Fibroblast of villous mesenchyme (primary cell): Measurements from ENCODE around the gene LSP1. TPM values are rescaled to one million over a fixed set of nuclear protein-coding genes. Genes with fewer than 3 reads are reported as not detected.
A peak's percentile ranks its signal among the peaks of the same experiment; 100 is the strongest.

Experiments
- DNase-seq: peaks from one replicate; pipeline ENCODE4 v3.0.0-alpha.2; 2010; ENCODE audit warnings: low read depth
- H3K4me3 ChIP-seq: 2 replicates; pipeline ENCODE4 v1.5.1; 2011; ENCODE audit warnings: low read depth, mild to moderate bottlenecking, low read length
- total RNA-seq: library from RNA; depleted of rRNA; stranded (reverse); fragments of >200 nt; gene quantifications from 2 replicates; pipeline ENCODE4 v1.2.3, GENCODE V29; 2012
- TF ChIP-seq, protein P1 (sequence below): IDR thresholded peaks from 2 replicates; pipeline ENCODE4 v1.5.1; 2012; ENCODE audit warnings: low read depth, mild to moderate bottlenecking, low read length; ENCODE audit not compliant: insufficient read depth

LSP1 gene
- total RNA-seq, 1 donor, result not detected

DNA sequence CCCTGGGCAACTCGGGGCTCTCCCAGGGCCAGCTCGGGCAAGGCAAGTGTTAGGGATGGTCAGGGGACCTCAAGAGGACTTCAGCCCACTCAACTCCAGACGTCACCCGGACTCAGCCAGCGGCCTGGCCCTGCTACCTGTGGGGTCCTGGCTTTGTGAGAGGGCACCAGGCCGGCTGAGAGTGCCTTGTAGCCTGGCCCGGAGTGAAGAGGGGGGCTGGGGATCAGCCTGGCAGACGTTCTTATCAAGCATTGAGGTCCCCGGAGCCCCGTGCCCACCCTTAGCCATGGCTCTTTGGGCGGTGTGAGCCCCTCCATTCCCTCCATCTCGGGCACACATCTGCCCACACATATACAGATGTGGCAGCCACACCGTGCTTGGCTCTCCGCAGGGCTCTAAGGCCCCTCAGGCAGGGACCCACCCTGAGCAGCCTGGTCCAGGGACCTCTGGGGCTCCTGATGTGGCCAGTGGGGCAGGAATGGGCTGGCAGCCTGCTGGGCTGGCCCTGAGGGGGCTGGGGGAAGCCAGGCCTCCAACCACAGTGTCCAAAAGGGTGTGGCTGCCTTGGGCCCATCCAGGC, 15.3 kb downstream of the LSP1 start:
- TF ChIP-seq, protein P1, sequence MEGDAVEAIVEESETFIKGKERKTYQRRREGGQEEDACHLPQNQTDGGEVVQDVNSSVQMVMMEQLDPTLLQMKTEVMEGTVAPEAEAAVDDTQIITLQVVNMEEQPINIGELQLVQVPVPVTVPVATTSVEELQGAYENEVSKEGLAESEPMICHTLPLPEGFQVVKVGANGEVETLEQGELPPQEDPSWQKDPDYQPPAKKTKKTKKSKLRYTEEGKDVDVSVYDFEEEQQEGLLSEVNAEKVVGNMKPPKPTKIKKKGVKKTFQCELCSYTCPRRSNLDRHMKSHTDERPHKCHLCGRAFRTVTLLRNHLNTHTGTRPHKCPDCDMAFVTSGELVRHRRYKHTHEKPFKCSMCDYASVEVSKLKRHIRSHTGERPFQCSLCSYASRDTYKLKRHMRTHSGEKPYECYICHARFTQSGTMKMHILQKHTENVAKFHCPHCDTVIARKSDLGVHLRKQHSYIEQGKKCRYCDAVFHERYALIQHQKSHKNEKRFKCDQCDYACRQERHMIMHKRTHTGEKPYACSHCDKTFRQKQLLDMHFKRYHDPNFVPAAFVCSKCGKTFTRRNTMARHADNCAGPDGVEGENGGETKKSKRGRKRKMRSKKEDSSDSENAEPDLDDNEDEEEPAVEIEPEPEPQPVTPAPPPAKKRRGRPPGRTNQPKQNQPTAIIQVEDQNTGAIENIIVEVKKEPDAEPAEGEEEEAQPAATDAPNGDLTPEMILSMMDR, result no peak
- DNase-seq, result no peak
- H3K4me3 ChIP-seq, result no peak overlapping the region

DNA sequence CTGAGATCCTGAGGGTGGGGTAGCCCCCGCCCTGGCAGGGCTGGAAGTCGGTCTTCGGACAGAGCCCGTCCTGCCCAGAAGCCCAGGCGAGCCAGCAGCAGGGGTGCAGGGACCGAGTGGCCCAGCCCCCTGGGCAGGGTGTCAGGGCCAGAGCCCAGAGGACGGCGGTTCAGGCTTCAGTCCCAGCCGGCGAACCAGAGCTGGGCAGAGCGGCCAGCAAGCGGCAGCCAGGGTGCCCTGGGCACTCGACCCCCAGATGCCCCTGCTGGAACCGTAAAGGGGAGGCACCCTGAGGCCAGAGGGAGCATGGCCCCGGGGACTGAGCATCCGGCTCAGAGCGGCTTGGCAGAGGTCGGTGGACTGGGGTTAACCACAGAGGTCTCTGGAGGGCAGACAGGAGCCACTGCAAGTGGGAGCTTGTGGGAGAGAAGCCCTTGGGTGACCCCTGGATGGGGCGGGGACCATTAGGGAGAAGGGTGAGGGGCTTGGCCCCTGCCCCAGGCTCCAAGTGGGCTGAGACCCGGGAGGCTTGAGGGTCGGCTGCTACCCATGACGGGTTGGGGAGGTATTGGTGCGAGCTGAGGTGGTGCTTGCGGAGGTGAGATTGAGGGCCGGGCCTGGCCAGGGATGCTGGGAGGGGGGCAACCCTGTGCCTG, 15.9 kb downstream of the LSP1 start:
- peak overlapping the region; percentile 39 for H3K4me3 ChIP-seq
- TF ChIP-seq, protein P1, result no peak
- no peak for DNase-seq

- no peak for DNase-seq
- H3K4me3 ChIP-seq, result peak overlapping the region; percentile 39
- TF ChIP-seq, protein P1, result peak; percentile 19
These were observed 16.8 kb downstream of the LSP1 start for GRCh38 chr11:1869427-1870325.

GRCh38 chr11:1870326-1870696, 17.4 kb downstream of the LSP1 start:
- DNase-seq, result no peak
- H3K4me3 ChIP-seq, result no peak overlapping the region
- TF ChIP-seq, protein P1, result no peak

GRCh38 chr11:1870721-1871466, 18.0 kb downstream of the LSP1 start:
- peak overlapping the region; percentile 52 for H3K4me3 ChIP-seq
- peak; percentile 66 for DNase-seq

DNA sequence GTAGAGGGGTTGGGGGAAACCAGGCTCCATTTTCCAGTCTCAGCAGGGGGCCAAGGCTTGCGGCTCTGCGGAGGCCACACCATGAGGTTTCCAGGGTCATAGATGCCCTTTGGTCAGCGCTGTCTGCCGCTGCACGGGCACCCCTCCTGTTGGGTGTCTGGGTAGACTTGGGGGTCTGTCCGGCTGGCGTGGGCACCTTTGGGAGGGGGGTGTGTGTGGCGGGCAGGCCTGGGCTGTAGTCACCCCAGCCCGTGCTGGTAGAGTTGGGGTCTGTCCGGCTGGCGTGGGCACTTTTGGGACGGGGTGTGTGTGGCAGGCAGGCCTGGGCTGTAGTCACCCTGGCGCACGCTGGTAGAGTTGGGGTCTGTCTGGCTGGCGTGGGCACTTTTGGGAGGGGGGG, 18.6 kb downstream of the LSP1 start:
- TF ChIP-seq, protein P1, result no peak
- peak overlapping the region; percentile 52 for H3K4me3 ChIP-seq
- DNase-seq, result no peak

More at GRCh38 chr11:1870721-1871466, 18.0 kb downstream of the LSP1 start:
- TF ChIP-seq, protein P1, result no peak
